ENCODE measurements around the gene DICER1. TPM values are rescaled to one million over a fixed set of nuclear protein-coding genes. Genes with fewer than 3 reads are reported as not detected.

DICER1 gene
- total and polyA plus RNA-seq, 12 donors: 7.1 to 81.5 (median 32.1) TPM

- H3K36me3 ChIP-seq (replicated peaks in 1 of 2): peaks cover 0 to 65% of the 10 kb centered on the region in 2 donors
- H3K4me3 ChIP-seq: no peak overlapping the region
- no peak overlapping the region for H3K27ac ChIP-seq
- no peaks in the 10 kb centered on the region for H3K9me3 ChIP-seq (replicated peaks in 1 of 3)
- H3K27me3 ChIP-seq: no peaks in the 10 kb centered on the region
- intact Hi-C loops (cut with DNase I): loop anchor here in 1 of 2 donors (5.0 kb wide), 1 partner anchor 418 kb away; no protein-coding TSS in a partner anchor
- H3K4me1 ChIP-seq (replicated peaks in 1 of 2): no peaks in the 10 kb centered on the region
- no peak for DNase-seq
- TF ChIP-seq CTCF (IDR thresholded peaks at IDR 0.05) (no peak), POLR2A (IDR thresholded peaks at IDR 0.05) (no peak)
- 94 to 97% (median 95%) methylated on average over 5 of the region's 5 CpGs for WGBS, 4 donors
Observed at GRCh38 chr14:95104911-95105310, 52.4 kb downstream of the DICER1 start.

- intact Hi-C loops (cut with DNase I): loop anchor here in 1 of 2 donors (5.0 kb wide), 1 partner anchor 415 kb away; no protein-coding TSS in a partner anchor
- Histone ChIP-seq H3K9me3 (replicated peaks in 1 of 3) (no peaks in the 10 kb centered on the region), H3K36me3 (replicated peaks in 1 of 2) (peaks cover 0 to 57% of the 10 kb centered on the region in 2 donors), H3K27ac (no peak overlapping the region), H3K4me1 (replicated peaks in 1 of 2) (no peaks in the 10 kb centered on the region), H3K4me3 (no peak overlapping the region), H3K27me3 (no peaks in the 10 kb centered on the region)
- 86 to 92% (median 91%) methylated on average over 5 of the region's 5 CpGs for WGBS, 4 donors
- TF ChIP-seq POLR2A (IDR thresholded peaks at IDR 0.05) (no peak), CTCF (IDR thresholded peaks at IDR 0.05) (no peak)
- DNase-seq: no peak
Observed at GRCh38 chr14:95102680-95103044, 54.7 kb downstream of the DICER1 start.

GRCh38 chr14:95101736-95102679 is 55.3 kb downstream of the DICER1 start:
- intact Hi-C loops (cut with DNase I): loop anchor here in 1 of 2 donors (5.0 kb wide), 1 partner anchor 415 kb away; no protein-coding TSS in a partner anchor
- H3K27ac ChIP-seq: no peak overlapping the region
- H3K36me3 ChIP-seq (replicated peaks in 1 of 2): peaks cover 0 to 51% of the 10 kb centered on the region in 2 donors
- H3K4me1 ChIP-seq (replicated peaks in 1 of 2): no peaks in the 10 kb centered on the region
- WGBS, 4 donors: 82 to 85% (median 83%) methylated on average over 10 of the region's 10 CpGs
- H3K9me3 ChIP-seq (replicated peaks in 1 of 3): no peaks in the 10 kb centered on the region
- TF ChIP-seq POLR2A (IDR thresholded peaks at IDR 0.05) (no peak), CTCF (IDR thresholded peaks at IDR 0.05) (no peak)
- H3K27me3 ChIP-seq: no peaks in the 10 kb centered on the region
- no peak overlapping the region for H3K4me3 ChIP-seq
- no peak for DNase-seq

GRCh38 chr14:95098984-95099599 is 58.2 kb downstream of the DICER1 start:
- Histone ChIP-seq H3K27ac (no peak overlapping the region), H3K36me3 (replicated peaks in 1 of 2) (peaks cover 0 to 41% of the 10 kb centered on the region in 2 donors), H3K9me3 (replicated peaks in 1 of 3) (no peaks in the 10 kb centered on the region), H3K27me3 (no peaks in the 10 kb centered on the region), H3K4me3 (no peak overlapping the region), H3K4me1 (replicated peaks in 1 of 2) (no peaks in the 10 kb centered on the region)
- DNase-seq: peak; percentile 32 to 84 (median 61)
- intact Hi-C loops (cut with DNase I): no loop called here
- WGBS, 4 donors: 36 to 56% (median 45%) methylated on average over 3 of the region's 3 CpGs
- TF ChIP-seq POLR2A (IDR thresholded peaks at IDR 0.05) (no peak), CTCF (IDR thresholded peaks at IDR 0.05) (peak; percentile 33 to 66 (median 56))

All from adrenal gland (tissue), 12 donors.